Retina (tissue), 1 donor: ENCODE results near the gene RNF11.
"Not testable (repeated sequence)": the region's sequence is repeated elsewhere in the genome, so short reads cannot be mapped to it uniquely, and the experiment has no call there.

Experiments used
- DNase-seq: peaks from one replicate; pipeline ENCODE4 v3.0.0-alpha.2; 2016

Gene RNF11

DNA sequence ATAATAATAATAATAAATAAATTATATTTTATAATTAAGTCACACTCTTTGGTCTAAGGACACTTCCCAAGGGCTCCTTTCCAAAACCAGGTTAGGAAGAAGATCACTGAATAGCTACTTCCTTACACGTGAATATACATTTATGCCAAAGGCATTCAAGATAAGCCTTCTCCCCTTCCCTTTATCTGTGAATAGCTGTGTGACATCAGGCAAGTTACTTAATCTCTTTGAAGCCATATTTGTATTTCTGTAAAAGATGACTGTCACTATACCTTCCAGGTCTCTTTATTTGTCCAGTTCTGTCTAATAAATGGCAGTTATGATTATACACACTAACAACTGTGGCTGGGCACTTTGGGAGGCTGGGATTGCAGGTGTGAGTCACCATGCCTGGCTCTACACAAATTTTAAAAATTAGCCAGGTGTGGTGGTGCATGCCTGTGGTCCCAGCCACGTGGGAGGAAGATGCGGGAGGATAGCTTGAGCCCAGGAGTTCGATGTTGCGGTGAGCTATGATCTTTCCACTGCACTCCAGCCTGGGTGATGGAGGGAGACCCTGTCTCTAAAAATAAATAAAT lies 5.5 kb upstream of the RNF11 start:
- DNase-seq = no peak

DNA sequence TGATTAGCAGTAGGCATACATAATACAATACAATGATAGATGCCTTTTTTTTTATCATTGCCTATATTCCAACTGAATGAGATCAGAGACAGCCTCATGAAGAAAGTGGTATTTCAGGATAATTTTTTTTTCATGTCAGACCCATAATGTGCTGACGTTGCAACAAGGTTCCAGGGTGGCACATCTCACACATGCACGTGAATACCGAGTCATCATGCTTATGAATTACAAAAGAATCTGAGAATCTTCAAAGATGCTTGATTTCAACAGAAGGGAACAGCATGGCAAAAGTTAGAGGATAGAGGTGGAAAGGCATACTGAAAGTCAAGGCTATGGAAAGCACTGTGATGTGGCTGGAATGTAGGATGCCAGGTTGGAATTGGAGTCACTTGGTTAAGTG lies 5.0 kb upstream of the RNF11 start:
- DNase-seq = no peak

GRCh38 chr1:51231896-51232295 lies 4.2 kb upstream of the RNF11 start:
- DNase-seq = no peak

DNA sequence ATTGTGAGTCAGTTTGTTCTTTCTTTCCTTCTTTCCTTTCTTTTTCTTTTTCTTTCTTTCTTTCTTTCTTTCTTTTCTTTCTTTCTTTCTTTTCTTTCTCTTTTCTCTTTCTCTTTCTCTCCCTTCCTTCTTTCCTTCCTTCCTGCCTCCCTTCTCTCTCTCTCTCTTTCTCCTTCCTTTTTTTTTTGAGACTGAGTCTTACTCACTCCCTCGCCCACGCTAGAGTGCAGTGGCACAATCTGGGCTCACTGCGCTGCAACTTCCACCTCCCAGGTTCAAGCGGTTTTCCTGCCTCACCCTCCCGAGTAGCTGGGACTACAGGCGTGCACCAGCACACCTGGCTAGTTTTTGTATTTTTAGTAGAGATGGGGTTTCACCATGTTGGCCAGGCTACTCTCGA lies 1.8 kb upstream of the RNF11 start:
- not testable (repeated sequence) for DNase-seq

DNA sequence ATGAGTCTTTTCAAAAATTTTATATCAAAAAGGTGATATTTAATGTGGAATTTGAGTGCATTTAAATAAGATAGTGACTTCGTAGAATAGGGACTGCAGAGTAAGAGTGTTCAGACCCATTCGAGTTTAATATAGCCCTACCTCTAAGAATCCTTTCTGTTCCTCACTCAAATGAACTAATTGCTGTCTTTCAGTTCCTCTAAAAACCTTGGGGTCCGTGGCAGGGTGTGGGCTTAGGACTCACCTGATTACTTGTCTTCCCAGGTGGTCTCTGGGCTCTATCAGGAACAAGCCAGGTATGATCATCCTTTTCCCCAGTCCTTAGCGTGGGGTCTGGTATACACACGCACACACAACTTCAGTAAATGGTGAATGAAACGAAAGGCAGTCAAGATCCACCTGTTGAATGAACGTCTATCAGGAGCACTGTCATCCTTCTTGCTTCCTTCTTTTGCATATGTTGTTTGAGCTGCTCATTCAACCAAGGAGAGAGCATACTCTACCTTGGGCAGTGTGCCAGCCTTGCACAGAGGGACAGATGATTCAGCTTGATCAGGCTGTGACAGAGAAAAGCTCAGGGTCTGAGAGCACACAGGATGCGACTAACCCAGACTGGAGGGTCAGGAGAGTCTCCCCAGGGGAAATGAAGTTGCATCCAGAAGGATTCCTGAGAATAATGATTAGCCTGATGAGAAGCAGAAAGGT lies 1.2 kb upstream of the RNF11 start:
- DNase-seq = peak; percentile 40

DNA sequence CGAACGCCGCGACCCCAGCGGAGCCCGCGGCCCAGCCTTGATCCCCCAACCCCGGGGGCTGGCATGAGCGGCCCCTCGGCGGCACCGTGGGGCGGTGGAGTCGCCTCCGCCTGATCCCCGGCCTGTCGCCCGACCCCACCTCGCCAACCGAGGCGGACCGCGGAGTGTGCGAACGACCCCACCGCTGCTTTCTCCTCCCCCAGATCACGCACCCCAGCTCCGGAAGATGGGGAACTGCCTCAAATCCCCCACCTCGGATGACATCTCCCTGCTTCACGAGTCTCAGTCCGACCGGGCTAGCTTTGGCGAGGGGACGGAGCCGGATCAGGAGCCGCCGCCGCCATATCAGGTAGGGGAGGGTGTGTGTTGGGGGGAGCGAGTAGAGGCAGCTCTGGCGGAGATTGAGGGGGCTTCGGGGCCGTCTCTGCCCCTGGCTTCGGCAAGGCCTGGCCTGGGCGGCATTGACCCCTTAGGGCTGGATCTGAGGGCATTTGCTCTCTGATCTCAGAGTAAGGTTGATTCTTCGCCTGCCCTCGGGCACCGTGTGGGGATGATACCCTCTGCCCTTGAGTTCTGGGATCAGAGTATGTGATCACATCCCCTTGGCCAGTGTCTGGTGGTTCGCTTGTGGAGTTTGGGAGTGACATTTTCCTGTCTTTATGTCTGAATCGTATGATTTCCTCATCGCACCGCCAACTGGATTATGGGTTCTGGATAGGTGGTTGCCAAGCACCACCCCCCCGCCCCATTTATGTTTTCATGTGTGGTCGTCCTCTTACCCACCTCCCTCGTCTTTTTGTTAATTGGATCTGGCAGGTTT lies 668 bp downstream of the RNF11 start:
- peak; percentile 88 for DNase-seq

DNA sequence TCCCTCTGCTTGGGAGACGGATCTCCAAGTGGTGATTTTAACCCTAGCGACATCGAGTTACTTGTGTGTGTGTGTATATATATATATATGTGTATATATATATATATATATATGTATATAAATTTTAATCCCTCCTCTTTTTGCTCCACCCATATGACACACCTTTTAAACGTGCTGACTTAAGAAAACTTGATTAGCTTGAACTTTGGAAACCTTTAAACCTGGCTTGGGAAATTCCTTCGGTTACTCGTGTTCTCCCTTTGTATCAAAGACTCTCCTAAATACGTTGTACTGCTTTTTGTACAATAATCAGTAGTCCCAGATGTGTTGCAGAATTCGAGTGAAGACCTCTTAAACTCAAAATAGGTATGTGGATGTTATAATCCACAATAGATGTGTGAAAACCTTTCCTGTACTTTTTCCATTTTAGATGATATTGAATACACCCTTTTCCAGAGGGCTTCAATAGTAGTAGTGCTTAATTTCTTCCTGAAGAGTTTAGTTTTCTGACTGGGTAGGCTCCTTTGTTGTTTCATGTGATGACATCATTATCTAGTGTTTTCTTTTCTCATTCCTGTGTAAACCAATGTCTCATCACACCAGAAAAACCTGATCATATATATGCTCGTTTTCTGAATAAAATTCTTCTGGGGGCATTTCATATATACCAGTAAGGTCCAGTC lies 1.4 kb downstream of the RNF11 start:
- DNase-seq = no peak

DNA sequence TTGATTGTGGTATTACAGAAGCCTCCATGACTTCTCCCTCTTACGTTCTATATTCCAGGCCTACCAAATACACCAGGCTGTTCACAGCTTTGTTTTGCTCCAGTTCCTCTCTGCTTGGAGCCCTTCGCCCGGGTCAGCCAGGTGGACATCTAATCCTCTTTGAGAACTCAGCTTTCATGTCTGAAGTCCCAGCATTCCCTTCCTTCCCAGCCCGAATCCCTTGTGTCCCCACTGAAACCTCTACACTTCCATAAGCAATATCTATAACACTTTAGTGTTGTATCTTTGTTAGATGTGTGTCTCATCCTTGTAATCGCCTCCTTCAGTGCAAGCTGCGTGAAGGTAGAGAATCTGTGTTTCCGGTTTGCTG lies 1.9 kb downstream of the RNF11 start:
- peak; percentile 62 for DNase-seq

DNA sequence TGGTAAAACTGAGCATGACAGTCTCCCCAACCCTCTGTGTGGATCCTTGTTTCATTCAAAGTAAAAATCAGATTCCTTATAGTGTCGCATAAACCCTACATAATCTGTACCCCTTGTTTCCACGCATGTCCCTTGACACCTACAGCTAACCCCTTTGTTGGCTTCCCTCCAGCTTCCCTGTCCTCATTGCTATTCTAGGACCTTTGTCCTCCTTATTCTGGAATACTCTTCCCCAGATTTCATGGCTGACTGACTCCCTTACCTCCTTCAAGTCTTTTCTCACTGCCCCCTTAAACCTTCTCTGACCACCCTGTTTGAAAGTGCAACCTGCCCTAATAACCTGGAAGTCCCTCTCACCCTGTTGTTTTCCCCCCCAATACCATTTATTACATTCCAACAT lies 4.0 kb downstream of the RNF11 start:
- peak; percentile 16 for DNase-seq

- DNase-seq = no peak
Observed at GRCh38 chr1:51241119-51241518, 5.0 kb downstream of the RNF11 start.

- DNase-seq = no peak
Observed at GRCh38 chr1:51242546-51242945, 6.5 kb downstream of the RNF11 start.

DNA sequence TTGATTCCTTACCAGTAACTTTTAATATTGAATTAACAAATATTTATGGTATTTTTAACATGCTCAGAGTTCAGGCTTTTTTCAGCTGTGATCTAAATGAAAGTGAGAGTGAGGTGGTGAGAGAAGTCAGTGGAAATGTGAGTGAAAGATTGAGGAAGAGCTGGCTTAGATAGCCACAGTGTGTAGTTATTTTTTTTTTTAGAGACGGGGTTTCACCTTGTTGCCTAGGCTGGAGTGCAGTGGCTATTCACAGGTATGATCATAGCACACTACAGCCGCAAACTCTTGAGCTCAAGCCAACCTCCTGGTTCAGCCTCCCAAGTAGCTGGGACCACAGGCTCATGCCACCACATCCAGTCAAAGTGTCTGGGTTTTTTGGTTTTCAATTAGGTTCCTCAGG lies 10.9 kb downstream of the RNF11 start:
- no peak for DNase-seq

DNA sequence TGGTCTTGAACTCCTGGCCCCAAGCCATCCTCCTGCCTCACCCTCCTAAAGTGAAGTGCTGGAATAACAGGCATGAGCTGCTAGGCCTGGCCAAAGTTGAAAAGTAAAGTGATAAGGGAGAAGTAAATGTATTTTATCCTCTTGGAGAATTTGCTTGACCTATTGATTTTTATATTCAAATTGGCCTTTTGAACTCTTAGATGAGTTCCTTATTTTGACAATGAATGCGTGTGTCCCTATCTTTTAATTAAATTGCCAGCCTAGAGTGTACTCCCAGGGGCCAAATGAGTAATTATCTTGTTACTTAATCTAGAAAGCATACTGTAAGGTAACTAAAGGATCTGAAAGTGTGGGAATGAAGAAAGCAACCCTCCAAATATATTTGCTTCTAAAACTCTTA lies 11.4 kb downstream of the RNF11 start:
- DNase-seq = no peak

- no peak for DNase-seq
Observed at GRCh38 chr1:51249445-51249844, 13.4 kb downstream of the RNF11 start.

DNA sequence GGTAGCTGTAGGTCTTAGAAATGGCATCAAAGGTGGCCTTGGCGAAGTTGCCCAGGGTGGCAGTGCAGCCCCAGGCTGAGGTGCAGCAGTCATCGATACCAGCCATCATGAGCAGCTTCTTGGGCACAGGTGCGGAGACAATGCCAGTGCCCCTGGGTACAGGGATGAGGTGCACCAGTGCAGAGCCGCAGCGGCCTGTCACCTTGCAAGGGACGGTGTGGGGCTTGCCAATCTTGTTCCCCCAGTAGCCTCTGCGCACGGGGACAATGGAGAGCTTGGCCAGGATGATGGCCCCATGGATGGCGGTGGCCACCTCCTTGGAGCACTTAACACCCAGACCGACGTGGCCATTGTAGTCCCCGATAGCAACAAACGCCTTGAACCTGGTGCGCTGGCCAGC lies 14.7 kb downstream of the RNF11 start:
- DNase-seq = not testable (repeated sequence)

- DNase-seq = not testable (repeated sequence)
Observed at GRCh38 chr1:51251165-51251564, 15.1 kb downstream of the RNF11 start.

DNA sequence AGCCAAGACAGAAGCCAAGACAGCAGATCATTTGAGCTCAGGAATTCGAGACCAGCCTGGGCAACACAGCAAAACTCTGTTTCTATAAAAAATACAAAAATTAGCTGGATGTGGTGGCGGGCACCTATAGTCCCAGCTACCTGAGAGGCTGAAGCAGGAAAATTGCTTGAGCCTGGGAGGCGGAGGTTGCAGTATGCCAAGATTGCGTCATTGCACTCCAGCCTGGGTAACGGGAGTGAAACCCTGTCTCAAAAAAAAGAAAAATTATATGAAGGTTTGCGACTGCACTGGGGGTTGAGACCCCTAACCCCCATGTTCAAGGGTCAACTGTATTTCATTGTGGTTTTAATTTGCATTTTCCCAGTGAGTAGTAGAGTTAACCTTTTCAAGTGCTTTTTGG lies 16.3 kb downstream of the RNF11 start:
- no peak for DNase-seq

DNA sequence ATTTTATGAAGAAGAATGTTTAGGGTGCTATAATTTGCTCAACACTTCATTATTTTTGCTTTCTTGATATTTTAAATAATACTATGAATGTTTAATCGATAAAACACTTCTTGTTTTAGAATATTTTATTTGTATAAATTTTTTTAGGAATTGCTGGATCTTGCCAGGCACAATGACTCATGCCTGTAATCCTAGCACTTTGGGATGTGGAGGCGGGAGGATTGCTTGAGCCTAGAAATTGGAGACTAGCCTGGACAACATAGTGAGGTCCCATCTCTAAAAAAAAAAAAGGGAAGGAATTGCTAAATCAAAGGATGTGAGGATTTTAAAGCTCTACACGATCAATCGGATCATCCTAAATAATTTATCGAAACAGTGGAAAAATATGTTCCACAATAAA lies 17.6 kb downstream of the RNF11 start:
- DNase-seq = no peak

GRCh38 chr1:51255331-51255730 lies 19.3 kb downstream of the RNF11 start:
- DNase-seq = no peak

DNA sequence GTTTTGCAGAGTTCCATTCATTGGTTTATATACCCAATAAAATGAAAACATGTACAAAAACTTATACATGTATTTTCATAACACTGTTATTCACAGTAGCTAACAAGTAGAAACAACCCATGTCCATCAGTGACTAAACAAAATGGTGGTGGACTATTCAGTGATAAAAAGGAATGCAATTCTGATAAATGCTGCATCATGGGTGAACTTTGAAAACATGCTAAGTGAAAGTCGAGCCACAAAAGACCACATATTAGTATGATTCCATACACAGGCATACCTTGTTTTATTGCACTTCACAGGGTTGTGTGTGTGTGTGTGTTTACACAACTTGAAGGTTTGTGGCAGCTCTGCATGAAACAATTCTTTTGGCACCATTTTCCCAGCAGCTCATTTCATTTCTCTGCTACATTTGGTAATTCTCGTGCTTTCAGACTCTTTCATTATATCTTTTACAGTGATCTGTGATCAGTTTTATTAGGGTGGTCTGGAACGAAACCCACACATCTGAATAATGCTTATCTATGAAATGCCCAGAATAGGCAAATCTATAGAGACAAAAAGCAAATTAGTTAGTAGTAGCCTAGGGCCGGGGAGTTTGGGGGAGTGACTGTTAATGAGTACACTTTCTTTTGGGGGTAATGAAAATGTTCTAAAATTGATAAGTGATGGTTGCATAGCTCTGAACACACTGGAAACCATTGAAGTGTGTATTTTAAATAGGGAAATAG lies 27.2 kb downstream of the RNF11 start:
- DNase-seq = no peak

- DNase-seq = no peak
Observed at GRCh38 chr1:51264451-51264850, 28.4 kb downstream of the RNF11 start.

- no peak for DNase-seq
Observed at GRCh38 chr1:51265618-51266017, 29.5 kb downstream of the RNF11 start.

- DNase-seq = no peak
Observed at GRCh38 chr1:51266181-51266580, 30.1 kb downstream of the RNF11 start.
